ENCODE measurements around the gene PRSS35.

GRCh38 chr6:83509441-83509840 is 2.9 kb upstream of the PRSS35 start:
- TF ChIP-seq CTCF (IDR thresholded peaks at IDR 0.05), result no peak
- TF ChIP-seq POLR2A (IDR thresholded peaks at IDR 0.05), result no peak
